ENCODE measurements around the gene TNF.

The TNF gene

DNA sequence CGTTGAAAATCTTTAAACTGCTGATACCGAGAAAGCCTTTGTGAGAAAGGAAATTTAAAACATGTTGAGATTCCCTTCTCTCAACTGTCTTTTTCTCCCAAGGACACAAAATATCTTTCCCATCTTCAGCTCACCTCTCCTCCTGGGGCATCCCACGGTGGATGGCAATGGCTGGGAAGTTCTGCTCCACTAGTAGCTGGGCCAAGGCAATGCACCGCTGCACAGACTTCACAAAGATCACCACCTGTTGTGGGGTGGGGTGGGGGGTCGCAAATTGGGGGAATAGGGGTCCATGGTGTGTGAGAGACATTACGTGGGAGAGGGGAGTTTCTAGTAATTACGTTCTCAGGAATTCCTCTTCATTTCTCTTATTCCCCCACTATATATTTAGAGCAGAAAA lies 44.2 kb upstream of the TNF start:
- no peak overlapping the region for H3K4me3 ChIP-seq (replicated peaks; ENCODE audit: low read depth, low read length)
- DNase-seq (ENCODE audit: low read depth): no peak
- TF ChIP-seq, protein P1, sequence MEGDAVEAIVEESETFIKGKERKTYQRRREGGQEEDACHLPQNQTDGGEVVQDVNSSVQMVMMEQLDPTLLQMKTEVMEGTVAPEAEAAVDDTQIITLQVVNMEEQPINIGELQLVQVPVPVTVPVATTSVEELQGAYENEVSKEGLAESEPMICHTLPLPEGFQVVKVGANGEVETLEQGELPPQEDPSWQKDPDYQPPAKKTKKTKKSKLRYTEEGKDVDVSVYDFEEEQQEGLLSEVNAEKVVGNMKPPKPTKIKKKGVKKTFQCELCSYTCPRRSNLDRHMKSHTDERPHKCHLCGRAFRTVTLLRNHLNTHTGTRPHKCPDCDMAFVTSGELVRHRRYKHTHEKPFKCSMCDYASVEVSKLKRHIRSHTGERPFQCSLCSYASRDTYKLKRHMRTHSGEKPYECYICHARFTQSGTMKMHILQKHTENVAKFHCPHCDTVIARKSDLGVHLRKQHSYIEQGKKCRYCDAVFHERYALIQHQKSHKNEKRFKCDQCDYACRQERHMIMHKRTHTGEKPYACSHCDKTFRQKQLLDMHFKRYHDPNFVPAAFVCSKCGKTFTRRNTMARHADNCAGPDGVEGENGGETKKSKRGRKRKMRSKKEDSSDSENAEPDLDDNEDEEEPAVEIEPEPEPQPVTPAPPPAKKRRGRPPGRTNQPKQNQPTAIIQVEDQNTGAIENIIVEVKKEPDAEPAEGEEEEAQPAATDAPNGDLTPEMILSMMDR (IDR thresholded peaks at IDR 0.05; ENCODE audit: low read length, missing control alignments): no peak

DNA sequence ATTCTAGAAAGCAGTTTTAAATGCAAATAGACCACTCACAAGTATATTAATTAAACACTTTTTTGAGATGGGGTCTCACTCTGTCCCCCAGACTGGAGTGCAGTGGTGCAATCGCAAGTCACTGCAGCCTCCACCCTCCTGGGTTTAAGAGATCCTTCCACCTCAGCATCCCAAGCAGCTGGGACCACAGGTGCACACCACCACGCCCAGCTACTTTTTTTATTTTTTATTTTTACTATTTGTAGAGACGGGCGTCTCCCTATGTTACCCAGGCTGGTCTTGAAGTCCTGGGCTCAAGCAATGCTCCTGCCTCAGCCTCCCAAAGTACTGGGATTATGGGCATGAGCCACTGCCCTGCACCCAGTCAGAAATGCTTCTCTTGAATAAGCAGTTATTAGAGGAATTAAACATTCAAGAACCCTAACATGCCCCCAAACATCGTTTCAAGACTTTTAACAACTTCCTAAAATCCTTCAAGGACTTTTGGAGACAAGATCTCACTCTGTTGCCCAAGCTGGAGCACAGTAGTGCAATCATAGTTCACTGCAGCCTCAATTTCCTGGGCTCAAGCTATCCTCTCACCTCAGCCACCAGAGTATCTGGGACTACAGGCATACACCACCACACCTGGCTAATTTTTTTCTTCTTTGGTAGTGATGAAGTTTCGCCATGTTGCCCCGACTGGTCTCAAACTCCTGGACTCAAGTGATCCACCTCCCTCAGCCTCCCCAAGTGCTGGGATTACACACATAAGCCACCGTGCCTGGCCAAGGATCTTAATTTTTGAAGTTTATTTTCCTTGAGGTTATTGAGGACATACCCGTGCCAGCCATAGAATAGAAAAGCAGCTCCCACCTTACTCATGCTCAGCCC lies 43.4 kb upstream of the TNF start:
- H3K4me3 ChIP-seq (replicated peaks; ENCODE audit: low read depth, low read length): no peak overlapping the region
- DNase-seq (ENCODE audit: low read depth): no peak
- TF ChIP-seq, protein P1 (IDR thresholded peaks at IDR 0.05; ENCODE audit: low read length, missing control alignments): no peak

DNA sequence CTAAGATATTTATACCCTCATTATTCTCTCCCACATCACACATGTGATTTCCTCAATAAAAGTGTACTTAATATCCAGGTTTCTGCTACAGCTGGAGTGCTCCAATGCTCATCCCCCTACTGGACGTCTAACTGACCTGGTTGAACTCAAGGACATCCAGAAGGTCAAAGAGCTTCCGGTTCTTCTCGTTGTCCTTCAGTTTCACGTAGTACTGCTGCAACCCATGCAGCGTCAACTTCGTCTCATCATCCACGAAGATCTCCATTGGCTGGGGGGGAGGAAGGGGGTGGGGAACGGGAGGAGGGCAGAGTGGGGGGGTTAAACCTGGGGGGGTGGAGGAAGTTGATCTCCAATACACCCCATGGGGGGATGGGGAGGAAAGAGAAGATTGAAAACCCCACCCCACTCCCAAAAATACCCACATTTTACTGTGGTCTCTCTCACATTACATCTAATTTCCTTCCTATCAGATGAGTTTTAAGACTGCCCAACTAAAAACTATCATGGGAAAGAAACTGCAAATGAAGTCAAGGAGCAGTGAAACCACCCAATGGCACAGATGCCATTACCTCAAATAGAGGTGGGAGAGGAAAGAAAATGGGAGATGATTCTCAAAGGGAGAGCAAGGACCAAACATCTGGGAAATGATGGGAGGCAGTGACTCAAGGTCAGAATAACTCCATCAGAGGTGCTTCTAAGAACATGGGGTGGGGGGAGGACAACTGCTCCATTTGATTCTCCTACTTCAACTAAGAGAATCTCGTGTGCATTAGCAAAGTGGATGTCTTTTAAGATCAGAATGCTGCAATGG lies 42.5 kb upstream of the TNF start:
- no peak for DNase-seq (ENCODE audit: low read depth)
- TF ChIP-seq, protein P1 (IDR thresholded peaks at IDR 0.05; ENCODE audit: low read length, missing control alignments): no peak
- H3K4me3 ChIP-seq (replicated peaks; ENCODE audit: low read depth, low read length): no peak overlapping the region

DNA sequence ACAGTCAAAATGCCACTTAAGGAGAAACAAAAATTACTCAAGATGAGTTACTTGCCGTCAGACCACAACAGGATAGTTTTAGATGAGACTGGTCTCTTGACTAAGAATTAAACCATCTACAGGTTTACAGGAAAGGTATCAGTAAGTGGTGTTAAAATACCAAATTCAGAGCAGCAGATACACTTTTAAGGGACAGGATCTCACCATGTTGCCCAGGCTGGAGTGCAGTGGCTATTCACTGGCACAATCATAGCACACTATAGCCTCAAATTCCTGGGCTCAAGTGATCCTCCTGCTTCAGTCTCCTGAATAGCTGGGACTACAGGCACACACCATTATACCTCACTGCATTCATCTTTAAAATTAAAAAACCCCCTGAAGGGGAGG lies 41.9 kb upstream of the TNF start:
- H3K4me3 ChIP-seq (replicated peaks; ENCODE audit: low read depth, low read length): no peak overlapping the region
- no peak for DNase-seq (ENCODE audit: low read depth)
- TF ChIP-seq, protein P1 (IDR thresholded peaks at IDR 0.05; ENCODE audit: low read length, missing control alignments): no peak

DNA sequence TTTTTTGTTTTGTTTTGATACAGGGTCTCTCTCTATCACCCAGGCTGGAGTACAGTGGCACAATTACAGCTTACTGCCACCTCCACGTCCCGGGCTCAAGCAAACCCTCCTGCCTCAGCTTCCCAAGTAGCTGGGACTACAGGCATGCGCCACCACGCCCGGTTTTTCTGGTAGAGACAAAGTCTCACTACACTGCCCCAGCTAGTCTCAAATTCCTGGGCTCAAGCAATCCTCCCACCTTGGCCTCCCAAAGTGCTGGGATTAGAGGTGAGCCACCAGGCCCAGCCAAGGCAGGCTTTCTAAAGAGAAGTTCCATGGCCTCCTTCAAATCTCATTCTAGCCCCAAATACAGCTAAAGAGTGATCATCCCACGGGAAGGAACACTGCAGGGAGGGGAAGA lies 41.4 kb upstream of the TNF start:
- no peak for DNase-seq (ENCODE audit: low read depth)
- TF ChIP-seq, protein P1 (IDR thresholded peaks at IDR 0.05; ENCODE audit: low read length, missing control alignments): no peak
- H3K4me3 ChIP-seq (replicated peaks; ENCODE audit: low read depth, low read length): no peak overlapping the region

DNA sequence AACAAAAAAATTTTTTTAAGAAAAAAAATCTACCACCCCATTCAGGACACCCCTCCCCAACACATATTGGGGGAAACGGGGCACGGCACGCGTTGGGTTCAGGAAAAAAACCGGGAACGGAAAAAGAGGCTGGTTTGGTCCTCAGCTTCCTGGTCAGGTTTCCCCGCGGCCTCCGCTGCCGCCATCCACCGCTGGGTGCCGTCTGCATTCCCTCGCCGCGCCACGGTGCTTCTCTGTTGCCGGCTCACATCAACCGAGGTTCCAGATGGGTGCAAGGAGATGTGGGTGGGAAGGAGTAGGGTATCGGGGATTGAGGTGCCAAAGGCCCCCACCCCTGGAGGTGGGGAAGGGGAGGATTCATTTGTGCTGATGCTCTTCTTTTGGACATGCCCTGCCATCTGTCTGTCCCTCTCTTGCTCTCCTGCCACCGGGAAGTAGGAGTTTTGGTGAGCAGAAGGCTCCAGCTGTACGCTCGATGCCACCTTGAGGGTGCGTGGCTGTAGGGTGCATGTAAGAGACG lies 40.8 kb upstream of the TNF start:
- TF ChIP-seq, protein P1 (IDR thresholded peaks at IDR 0.05; ENCODE audit: low read length, missing control alignments): no peak
- H3K4me3 ChIP-seq (replicated peaks; ENCODE audit: low read depth, low read length): no peak overlapping the region
- no peak for DNase-seq (ENCODE audit: low read depth)

All from fibroblast of pulmonary artery (primary cell).